ENCODE data around the gene MICALL1.

GRCh38 chr22:37880668-37881440 is 25.2 kb upstream of the MICALL1 start:
- TF ChIP-seq POLR2AphosphoS5 (IDR thresholded peaks at IDR 0.05; ENCODE audit: low read depth, low read length), result no peak
- no peak for TF ChIP-seq SIN3A (IDR thresholded peaks at IDR 0.05; ENCODE audit: borderline replicate concordance, insufficient read depth, low read length)
- no peak for TF ChIP-seq REST (IDR thresholded peaks at IDR 0.05; ENCODE audit: insufficient read depth in 1 of 2, low read depth in 2 of 2, low read length in 2 of 2)
- no peak for TF ChIP-seq TAF1 (IDR thresholded peaks at IDR 0.05; ENCODE audit: borderline replicate concordance, insufficient read depth, low read length)
